HCT116 (cell line): Measurements from ENCODE around the gene ADCK2.

Source experiments
- CEBPB ChIP-seq: IDR thresholded peaks from 2 replicates; pipeline ENCODE4 v1.6.1; 2012; ENCODE audit warnings: low read depth
- CTCF ChIP-seq, 3 experiments: fragments of 200-600 bp in 1 of 3; sonication (generic) in 1 of 3; IDR thresholded peaks in 2 of 3; conservative IDR thresholded peaks in 1 of 3; 2 replicates each; pipeline ENCODE4 v1.5.1; 2012 to 2017; ENCODE audit warnings: low read depth in 2 of 3, low read length in 2 of 3, antibody characterized with exemption in 1 of 3, borderline replicate concordance in 1 of 3, control low read depth in 1 of 3, mild to moderate bottlenecking in 1 of 3, mixed read lengths in 1 of 3, mixed run types in 1 of 3, moderate library complexity in 1 of 3; ENCODE audit not compliant: insufficient read depth in 1 of 3
- POLR2A ChIP-seq: IDR thresholded peaks from 2 replicates; pipeline ENCODE4 v1.7.0; 2011; ENCODE audit warnings: borderline replicate concordance; ENCODE audit not compliant: insufficient read depth, insufficient read length; ENCODE audit errors: extremely low read depth
- YY1 ChIP-seq: IDR thresholded peaks from 2 replicates; pipeline ENCODE4 v1.6.1; 2011; ENCODE audit warnings: low read length, low read depth, moderate library complexity, mild to moderate bottlenecking; ENCODE audit not compliant: insufficient replicate concordance; ENCODE audit errors: extremely low read depth

- TF ChIP-seq POLR2A (no peak), YY1 (no peak), CTCF (IDR thresholded peaks at IDR 0.05 in 2 of 3, conservative IDR thresholded peaks at IDR 0.05 in 1 of 3; ENCODE audit: borderline replicate concordance in 1 of 3, insufficient read depth in 1 of 3, low read depth in 2 of 3, low read length in 2 of 3) (no peak), CEBPB (no peak)
These were observed 47.0 kb downstream of the ADCK2 start for GRCh38 chr7:140719721-140720120.
